Effector memory CD8-positive, alpha-beta T cell (primary cell): ENCODE data around the gene TRIM71.
"Not testable (repeated sequence)": the region's sequence is repeated elsewhere in the genome, so short reads cannot be mapped to it uniquely, and the experiment has no call there.

Source experiments
- ATAC-seq: fragments of 150-1000 bp; cut with Tn5 transposase; replicated peaks from 2 replicates; pipeline ENCODE4 v1.10.0; 2021; ENCODE audit warnings: mild to moderate bottlenecking, moderate library complexity
- DNase-seq, 3 experiments: peaks; one replicate each; pipeline ENCODE4 v3.0.0; 2021
- H3K27ac Mint-ChIP-seq, 2 donors: one replicate each; pipeline ENCODE4 v1.8.0; 2022; ENCODE audit warnings: mild to moderate bottlenecking in 2 of 2, mixed read lengths in 2 of 2, moderate library complexity in 2 of 2
- H3K27me3 Mint-ChIP-seq, 2 donors: one replicate each; pipeline ENCODE4 v1.8.0; 2022; ENCODE audit warnings: mixed read lengths in 2 of 2
- H3K36me3 Mint-ChIP-seq: one replicate; pipeline ENCODE4 v1.8.0; 2022; ENCODE audit warnings: mild to moderate bottlenecking, moderate library complexity, mixed read lengths; ENCODE audit not compliant: insufficient read depth
- H3K4me1 Mint-ChIP-seq, 2 donors: one replicate each; pipeline ENCODE4 v1.8.0; 2022; ENCODE audit warnings: low read depth in 2 of 2, mixed read lengths in 2 of 2
- H3K4me3 Mint-ChIP-seq, 2 donors: one replicate each; pipeline ENCODE4 v1.8.0; 2022; ENCODE audit warnings: mild to moderate bottlenecking in 2 of 2, mixed read lengths in 2 of 2, moderate library complexity in 2 of 2
- H3K9me3 Mint-ChIP-seq, 2 donors: one replicate each; pipeline ENCODE4 v1.8.0; 2022; ENCODE audit warnings: mixed read lengths in 2 of 2

Gene TRIM71

GRCh38 chr3:32841341-32841740 is 23.5 kb downstream of the TRIM71 start:
- Mint-ChIP-seq H3K27ac (no peak overlapping the region), H3K36me3 (no peaks in the 10 kb centered on the region), H3K4me3 (no peak overlapping the region), H3K27me3 (peaks cover 7 to 12% of the 10 kb centered on the region in 2 donors), H3K4me1 (peaks cover 5 to 8% of the 10 kb centered on the region in 2 donors), H3K9me3 (no peaks in the 10 kb centered on the region)
- DNase-seq (no peak), ATAC-seq (no peak)

GRCh38 chr3:32841867-32842470 is 24.2 kb downstream of the TRIM71 start:
- Mint-ChIP-seq H3K36me3 (no peaks in the 10 kb centered on the region), H3K27ac (no peak overlapping the region), H3K4me3 (no peak overlapping the region), H3K4me1 (peaks cover 5 to 8% of the 10 kb centered on the region in 2 donors), H3K9me3 (no peaks in the 10 kb centered on the region), H3K27me3 (peaks cover 1 to 12% of the 10 kb centered on the region in 2 donors)
- no peak for DNase-seq
- ATAC-seq, result no peak

- H3K27ac Mint-ChIP-seq, result no peak overlapping the region
- peaks cover 5 to 8% of the 10 kb centered on the region in 2 donors for H3K4me1 Mint-ChIP-seq
- H3K36me3 Mint-ChIP-seq, result no peaks in the 10 kb centered on the region
- no peak for ATAC-seq
- no peaks in the 10 kb centered on the region for H3K9me3 Mint-ChIP-seq
- peaks cover 0 to 12% of the 10 kb centered on the region in 2 donors for H3K27me3 Mint-ChIP-seq
- H3K4me3 Mint-ChIP-seq, result no peak overlapping the region
- DNase-seq, result no peak
These were observed 24.7 kb downstream of the TRIM71 start for GRCh38 chr3:32842531-32842931.

- no peak for ATAC-seq
- H3K4me3 Mint-ChIP-seq, result no peak overlapping the region
- peaks cover 0 to 12% of the 10 kb centered on the region in 2 donors for H3K27me3 Mint-ChIP-seq
- no peak for DNase-seq
- H3K4me1 Mint-ChIP-seq, result peaks cover 5 to 8% of the 10 kb centered on the region in 2 donors
- H3K36me3 Mint-ChIP-seq, result no peaks in the 10 kb centered on the region
- H3K9me3 Mint-ChIP-seq, result no peaks in the 10 kb centered on the region
- no peak overlapping the region for H3K27ac Mint-ChIP-seq
These were observed 25.2 kb downstream of the TRIM71 start for GRCh38 chr3:32842987-32843386.

- DNase-seq (no peak), ATAC-seq (no peak)
- Mint-ChIP-seq H3K4me1 (peaks cover 5 to 8% of the 10 kb centered on the region in 2 donors), H3K9me3 (no peaks in the 10 kb centered on the region), H3K4me3 (no peak overlapping the region), H3K27ac (no peak overlapping the region), H3K27me3 (peaks cover 0 to 16% of the 10 kb centered on the region in 2 donors), H3K36me3 (no peaks in the 10 kb centered on the region)
These were observed 25.9 kb downstream of the TRIM71 start for GRCh38 chr3:32843510-32844321.

- no peak for DNase-seq
- no peaks in the 10 kb centered on the region for H3K36me3 Mint-ChIP-seq
- no peak overlapping the region for H3K4me3 Mint-ChIP-seq
- peaks cover 5 to 8% of the 10 kb centered on the region in 2 donors for H3K4me1 Mint-ChIP-seq
- no peak overlapping the region for H3K27ac Mint-ChIP-seq
- no peak for ATAC-seq
- H3K27me3 Mint-ChIP-seq, result peaks cover 0 to 18% of the 10 kb centered on the region in 2 donors
- H3K9me3 Mint-ChIP-seq, result no peaks in the 10 kb centered on the region
These were observed 26.5 kb downstream of the TRIM71 start for GRCh38 chr3:32844322-32844654.

- no peak overlapping the region for H3K27ac Mint-ChIP-seq
- H3K27me3 Mint-ChIP-seq, result peaks cover 0 to 18% of the 10 kb centered on the region in 2 donors
- ATAC-seq, result no peak
- H3K4me3 Mint-ChIP-seq, result no peak overlapping the region
- no peaks in the 10 kb centered on the region for H3K9me3 Mint-ChIP-seq
- peaks cover 5 to 8% of the 10 kb centered on the region in 2 donors for H3K4me1 Mint-ChIP-seq
- DNase-seq, result no peak
- no peaks in the 10 kb centered on the region for H3K36me3 Mint-ChIP-seq
These were observed 27.1 kb downstream of the TRIM71 start for GRCh38 chr3:32844914-32845313.

- not testable (repeated sequence) for H3K4me1 Mint-ChIP-seq, H3K36me3 Mint-ChIP-seq, H3K9me3 Mint-ChIP-seq, H3K27ac Mint-ChIP-seq, H3K4me3 Mint-ChIP-seq, ATAC-seq, DNase-seq
- peaks cover 0 to 12% of the 10 kb centered on the region in 2 donors for H3K27me3 Mint-ChIP-seq
These were observed 27.7 kb downstream of the TRIM71 start for GRCh38 chr3:32845546-32845945.

- H3K27me3 Mint-ChIP-seq, result peaks cover 0 to 15% of the 10 kb centered on the region in 2 donors
- H3K4me3 Mint-ChIP-seq, H3K4me1 Mint-ChIP-seq, DNase-seq, H3K27ac Mint-ChIP-seq, H3K36me3 Mint-ChIP-seq, H3K9me3 Mint-ChIP-seq, ATAC-seq: not testable (repeated sequence)
These were observed 29.2 kb downstream of the TRIM71 start for GRCh38 chr3:32847045-32847444.

GRCh38 chr3:32847528-32847927 is 29.7 kb downstream of the TRIM71 start:
- ATAC-seq (no peak), DNase-seq (no peak)
- H3K36me3 Mint-ChIP-seq, result no peaks in the 10 kb centered on the region
- H3K9me3 Mint-ChIP-seq, result no peaks in the 10 kb centered on the region
- H3K27ac Mint-ChIP-seq, result no peak overlapping the region
- peaks cover 5% of the 10 kb centered on the region in 2 donors for H3K4me1 Mint-ChIP-seq
- no peak overlapping the region for H3K4me3 Mint-ChIP-seq
- H3K27me3 Mint-ChIP-seq, result peaks cover 0 to 18% of the 10 kb centered on the region in 2 donors

GRCh38 chr3:32848215-32848614 is 30.4 kb downstream of the TRIM71 start:
- no peaks in the 10 kb centered on the region for H3K4me1 Mint-ChIP-seq
- no peaks in the 10 kb centered on the region for H3K9me3 Mint-ChIP-seq
- DNase-seq, result no peak
- peaks cover 0 to 21% of the 10 kb centered on the region in 2 donors for H3K27me3 Mint-ChIP-seq
- ATAC-seq, result no peak
- no peak overlapping the region for H3K27ac Mint-ChIP-seq
- H3K4me3 Mint-ChIP-seq, result no peak overlapping the region
- H3K36me3 Mint-ChIP-seq, result no peaks in the 10 kb centered on the region

GRCh38 chr3:32849046-32849445 is 31.2 kb downstream of the TRIM71 start:
- H3K4me3 Mint-ChIP-seq, result no peak overlapping the region
- peaks cover 0 to 27% of the 10 kb centered on the region in 2 donors for H3K27me3 Mint-ChIP-seq
- ATAC-seq, result no peak
- H3K9me3 Mint-ChIP-seq, result no peaks in the 10 kb centered on the region
- DNase-seq, result no peak
- no peaks in the 10 kb centered on the region for H3K36me3 Mint-ChIP-seq
- H3K27ac Mint-ChIP-seq, result no peak overlapping the region
- no peaks in the 10 kb centered on the region for H3K4me1 Mint-ChIP-seq

- no peaks in the 10 kb centered on the region for H3K4me1 Mint-ChIP-seq
- no peaks in the 10 kb centered on the region for H3K36me3 Mint-ChIP-seq
- no peak overlapping the region for H3K4me3 Mint-ChIP-seq
- no peak for ATAC-seq
- H3K27ac Mint-ChIP-seq, result no peak overlapping the region
- no peak for DNase-seq
- peaks cover 4 to 30% of the 10 kb centered on the region in 2 donors for H3K27me3 Mint-ChIP-seq
- no peaks in the 10 kb centered on the region for H3K9me3 Mint-ChIP-seq
These were observed 32.4 kb downstream of the TRIM71 start for GRCh38 chr3:32850226-32850625.

GRCh38 chr3:32850636-32851035 is 32.8 kb downstream of the TRIM71 start:
- H3K27me3 Mint-ChIP-seq, result peaks cover 8 to 34% of the 10 kb centered on the region in 2 donors
- H3K4me1 Mint-ChIP-seq, result no peaks in the 10 kb centered on the region
- H3K36me3 Mint-ChIP-seq, result no peaks in the 10 kb centered on the region
- ATAC-seq, result no peak
- DNase-seq, result no peak
- H3K9me3 Mint-ChIP-seq, result no peaks in the 10 kb centered on the region
- H3K27ac Mint-ChIP-seq, result no peak overlapping the region
- H3K4me3 Mint-ChIP-seq, result no peak overlapping the region
